Measurements from ENCODE around the gene IQCC.

Gene IQCC

GRCh38 chr1:32195972-32196823 lies 9.3 kb upstream of the IQCC start:
- DNase-seq, result no peak

- no peak for DNase-seq
Measured at GRCh38 chr1:32197074-32197473, 8.4 kb upstream of the IQCC start.

GRCh38 chr1:32197837-32198236 lies 7.6 kb upstream of the IQCC start:
- no peak for DNase-seq

- DNase-seq, result no peak
Measured at GRCh38 chr1:32198237-32199042, 7.0 kb upstream of the IQCC start.

GRCh38 chr1:32199043-32199716 lies 6.3 kb upstream of the IQCC start:
- no peak for DNase-seq

GRCh38 chr1:32199717-32200072 lies 5.8 kb upstream of the IQCC start:
- no peak for DNase-seq

GRCh38 chr1:32200226-32201010 lies 5.1 kb upstream of the IQCC start, which contains the start of gene CCDC28B:
CCDC28B (plus strand) TSS chr1:32200595; CDS start chr1:32201936, 1,341 bp downstream.
- DNase-seq, result peak; percentile 82

- peak; percentile 91 for DNase-seq
Measured at GRCh38 chr1:32201011-32201855, 4.2 kb upstream of the IQCC start.

GRCh38 chr1:32204943-32205361 lies 519 bp upstream of the IQCC start:
- DNase-seq, result no peak

- no peak for DNase-seq
Measured at GRCh38 chr1:32208469-32208868, 3.0 kb downstream of the IQCC start.

- DNase-seq, result no peak
Measured at GRCh38 chr1:32208891-32209328, 3.4 kb downstream of the IQCC start, which contains the start of gene DCDC2B. DCDC2B (plus strand) TSS chr1:32209089; CDS start chr1:32209094, 5 bp downstream.

GRCh38 chr1:32215629-32216480 lies 10.4 kb downstream of the IQCC start:
- peak; percentile 84 for DNase-seq

GRCh38 chr1:32216566-32216965 lies 11.1 kb downstream of the IQCC start:
- no peak for DNase-seq

- no peak for DNase-seq
Measured at GRCh38 chr1:32219022-32219421, 13.6 kb downstream of the IQCC start.

GRCh38 chr1:32220746-32221580 lies 15.5 kb downstream of the IQCC start:
- DNase-seq, result no peak

- no peak for DNase-seq
Measured at GRCh38 chr1:32221581-32221979, 16.1 kb downstream of the IQCC start.

GRCh38 chr1:32221980-32222755 lies 16.7 kb downstream of the IQCC start, which contains the start of the genes EIF3I and TMEM234:
EIF3I (plus strand) TSS chr1:32222407; CDS start chr1:32222442, 35 bp downstream.
TMEM234 (minus strand) TSS chr1:32222353; CDS start chr1:32222322, 31 bp downstream.
- DNase-seq, result peak; percentile 97

- no peak for DNase-seq
Measured at GRCh38 chr1:32223683-32224082, 18.2 kb downstream of the IQCC start.

Data from activated effector memory CD4-positive, alpha-beta T cell treated with anti-CD3 and anti-CD28 coated beads, Interleukin-2, amount 50 U/mL, for 16 hours (primary cell).